ENCODE data around the gene PLD4. TPM values are rescaled to one million over a fixed set of nuclear protein-coding genes. Genes with fewer than 3 reads are reported as not detected.

Gene PLD4
- total RNA-seq, 2 donors from 2014 or later: not detected

DNA sequence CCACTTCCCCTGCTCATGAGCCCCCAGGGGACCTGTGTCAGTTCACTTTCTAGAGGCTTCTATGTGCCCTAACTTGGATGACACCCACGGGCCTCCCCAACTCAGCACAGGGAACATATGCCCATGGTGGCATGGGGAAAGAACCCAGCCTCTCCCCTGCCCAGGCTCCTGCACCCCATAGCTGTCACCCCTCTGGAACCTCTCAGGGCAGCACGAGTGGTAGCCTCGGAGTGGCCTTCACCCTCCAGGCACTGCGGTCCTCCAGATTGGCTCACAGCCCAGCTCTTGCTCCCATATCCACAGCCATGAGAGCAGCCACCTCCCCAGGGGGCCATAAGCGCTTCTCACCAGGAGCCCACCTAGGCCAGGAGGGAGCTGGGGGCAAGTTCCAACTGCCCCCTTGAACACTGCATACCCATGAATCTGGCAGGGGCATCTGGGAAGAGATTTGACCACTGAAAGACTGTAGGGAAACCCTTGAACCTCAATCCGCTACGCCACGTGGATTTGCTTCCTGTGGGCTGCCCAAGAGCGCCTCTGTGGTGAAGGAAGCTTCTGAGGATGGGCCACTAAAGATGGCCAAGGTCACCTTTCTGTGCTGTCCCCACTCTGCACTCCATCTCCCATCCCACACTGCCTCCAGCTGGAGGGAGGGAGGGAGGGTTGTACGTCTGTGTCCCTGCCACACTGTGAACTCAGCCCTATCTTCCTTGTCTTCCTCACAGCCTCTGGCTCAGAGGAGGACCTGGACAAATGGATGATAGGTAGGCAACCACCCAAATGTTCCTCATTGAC lies 11.9 kb downstream of the PLD4 start:
- DNase-seq: peak; percentile 36
- WGBS, 2 experiments (ENCODE audit: insufficient coverage in 1 of 2, insufficient read length in 1 of 2): 85 to 100% methylated on average over 3 to 9 of the region's 10 CpGs
- no peak overlapping the region for H3K9ac ChIP-seq (ENCODE audit: extremely low read depth, low read length, poor library complexity, severe bottlenecking)
- no peak overlapping the region for H3K27ac Mint-ChIP-seq
- H3K4me1 ChIP-seq (ENCODE audit: control insufficient read depth, insufficient read depth, low read length): no peaks in the 10 kb centered on the region
- no peaks in the 10 kb centered on the region for H3K9me3 ChIP-seq (ENCODE audit: control insufficient read depth, low read length)
- no peak overlapping the region for H3K4me3 ChIP-seq (ENCODE audit: low read length)
- no peak overlapping the region for H3K27ac ChIP-seq (ENCODE audit: low read depth, low read length)
- no peaks in the 10 kb centered on the region for H3K4me1 Mint-ChIP-seq
- H3K36me3 ChIP-seq (ENCODE audit: control insufficient read depth, insufficient read depth, low read length): no peaks in the 10 kb centered on the region
- peaks cover 76% of the 10 kb centered on the region for H3K27me3 Mint-ChIP-seq (ENCODE audit: insufficient read depth)
- TF ChIP-seq, protein P1, sequence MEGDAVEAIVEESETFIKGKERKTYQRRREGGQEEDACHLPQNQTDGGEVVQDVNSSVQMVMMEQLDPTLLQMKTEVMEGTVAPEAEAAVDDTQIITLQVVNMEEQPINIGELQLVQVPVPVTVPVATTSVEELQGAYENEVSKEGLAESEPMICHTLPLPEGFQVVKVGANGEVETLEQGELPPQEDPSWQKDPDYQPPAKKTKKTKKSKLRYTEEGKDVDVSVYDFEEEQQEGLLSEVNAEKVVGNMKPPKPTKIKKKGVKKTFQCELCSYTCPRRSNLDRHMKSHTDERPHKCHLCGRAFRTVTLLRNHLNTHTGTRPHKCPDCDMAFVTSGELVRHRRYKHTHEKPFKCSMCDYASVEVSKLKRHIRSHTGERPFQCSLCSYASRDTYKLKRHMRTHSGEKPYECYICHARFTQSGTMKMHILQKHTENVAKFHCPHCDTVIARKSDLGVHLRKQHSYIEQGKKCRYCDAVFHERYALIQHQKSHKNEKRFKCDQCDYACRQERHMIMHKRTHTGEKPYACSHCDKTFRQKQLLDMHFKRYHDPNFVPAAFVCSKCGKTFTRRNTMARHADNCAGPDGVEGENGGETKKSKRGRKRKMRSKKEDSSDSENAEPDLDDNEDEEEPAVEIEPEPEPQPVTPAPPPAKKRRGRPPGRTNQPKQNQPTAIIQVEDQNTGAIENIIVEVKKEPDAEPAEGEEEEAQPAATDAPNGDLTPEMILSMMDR (conservative IDR thresholded peaks at IDR 0.05): no peak
- no peaks in the 10 kb centered on the region for H3K36me3 Mint-ChIP-seq (ENCODE audit: low read depth)
- H3K27me3 ChIP-seq (ENCODE audit: control insufficient read depth, insufficient read depth, low read length, poor library complexity, severe bottlenecking): peaks cover 68% of the 10 kb centered on the region
- H3K9me3 Mint-ChIP-seq: no peaks in the 10 kb centered on the region
- H3K4me3 Mint-ChIP-seq: no peak overlapping the region

DNA sequence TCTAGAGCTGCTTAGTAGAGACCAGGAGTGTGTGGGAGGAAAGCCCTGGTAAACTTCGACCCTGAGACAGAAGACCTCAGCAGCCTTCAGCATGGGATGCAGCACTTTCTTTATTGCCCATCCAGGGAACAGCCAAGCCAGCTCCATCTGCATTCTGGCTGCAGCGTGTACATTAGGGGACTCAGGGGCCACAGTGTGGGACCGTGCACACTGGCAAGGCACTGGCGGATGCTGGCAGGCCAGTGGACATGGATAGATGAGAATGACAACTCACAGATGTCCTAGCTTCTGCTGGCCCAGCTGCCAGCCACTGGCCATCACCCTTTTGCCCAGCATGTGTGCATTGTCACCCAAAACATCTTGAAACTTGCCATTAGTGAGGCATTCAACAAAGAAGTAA lies 12.5 kb downstream of the PLD4 start:
- Mint-ChIP-seq H3K27ac (no peak overlapping the region), H3K27me3 (ENCODE audit: insufficient read depth) (peaks cover 70% of the 10 kb centered on the region), H3K4me3 (no peak overlapping the region), H3K36me3 (ENCODE audit: low read depth) (no peaks in the 10 kb centered on the region), H3K9me3 (no peaks in the 10 kb centered on the region), H3K4me1 (no peaks in the 10 kb centered on the region)
- Histone ChIP-seq H3K27me3 (ENCODE audit: control insufficient read depth, insufficient read depth, low read length, poor library complexity, severe bottlenecking) (peaks cover 62% of the 10 kb centered on the region), H3K36me3 (ENCODE audit: control insufficient read depth, insufficient read depth, low read length) (no peaks in the 10 kb centered on the region), H3K4me3 (ENCODE audit: low read length) (no peak overlapping the region), H3K9ac (ENCODE audit: extremely low read depth, low read length, poor library complexity, severe bottlenecking) (no peak overlapping the region), H3K9me3 (ENCODE audit: control insufficient read depth, low read length) (no peaks in the 10 kb centered on the region), H3K27ac (ENCODE audit: low read depth, low read length) (no peak overlapping the region), H3K4me1 (ENCODE audit: control insufficient read depth, insufficient read depth, low read length) (no peaks in the 10 kb centered on the region)
- 89 to 94% methylated on average over 3 to 4 of the region's 4 CpGs for WGBS, 2 experiments (ENCODE audit: insufficient coverage in 1 of 2, insufficient read length in 1 of 2)
- DNase-seq: no peak
- TF ChIP-seq, protein P1 (conservative IDR thresholded peaks at IDR 0.05): no peak

DNA sequence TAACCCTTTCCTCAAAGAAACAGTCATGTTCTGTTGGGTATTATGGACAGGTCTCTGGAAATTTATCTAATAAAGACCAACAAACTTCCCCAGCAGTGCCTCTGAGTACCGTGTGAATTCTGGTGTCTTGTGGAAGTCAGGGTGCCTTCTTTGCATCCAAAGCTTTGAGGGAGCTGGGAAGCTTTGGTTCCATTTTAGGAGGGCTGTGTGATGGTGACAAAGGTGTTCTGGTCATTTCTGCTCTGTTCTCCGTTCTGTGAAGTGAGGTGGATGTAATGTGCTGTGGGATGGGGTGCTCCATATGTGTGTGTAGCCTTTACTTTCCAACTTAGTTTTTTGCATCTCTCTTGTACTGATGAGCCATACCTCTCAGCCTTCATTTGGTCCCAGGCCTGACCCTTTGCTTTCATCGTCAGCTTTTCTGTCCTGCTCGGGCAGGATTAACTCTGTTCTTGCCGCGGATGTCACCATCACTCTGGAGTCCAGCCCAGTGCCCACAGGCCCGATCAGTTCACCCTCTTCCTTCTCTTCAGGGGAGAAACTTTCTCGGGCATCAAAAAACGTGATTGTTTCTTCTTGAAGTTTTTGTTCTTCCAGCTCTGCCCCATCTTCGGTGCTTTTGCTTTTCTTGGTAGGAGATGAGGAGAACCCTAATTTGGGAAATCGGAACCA lies 13.2 kb downstream of the PLD4 start:
- Histone ChIP-seq H3K9me3 (ENCODE audit: control insufficient read depth, low read length) (no peaks in the 10 kb centered on the region), H3K4me3 (ENCODE audit: low read length) (no peak overlapping the region), H3K4me1 (ENCODE audit: control insufficient read depth, insufficient read depth, low read length) (no peaks in the 10 kb centered on the region), H3K9ac (ENCODE audit: extremely low read depth, low read length, poor library complexity, severe bottlenecking) (no peak overlapping the region), H3K27ac (ENCODE audit: low read depth, low read length) (no peak overlapping the region), H3K36me3 (ENCODE audit: control insufficient read depth, insufficient read depth, low read length) (no peaks in the 10 kb centered on the region), H3K27me3 (ENCODE audit: control insufficient read depth, insufficient read depth, low read length, poor library complexity, severe bottlenecking) (peaks cover 55% of the 10 kb centered on the region)
- H3K4me3 Mint-ChIP-seq: no peak overlapping the region
- H3K36me3 Mint-ChIP-seq (ENCODE audit: low read depth): no peaks in the 10 kb centered on the region
- H3K4me1 Mint-ChIP-seq: no peaks in the 10 kb centered on the region
- DNase-seq: peak; percentile 11
- peaks cover 63% of the 10 kb centered on the region for H3K27me3 Mint-ChIP-seq (ENCODE audit: insufficient read depth)
- 86 to 90% methylated on average over 6 to 11 of the region's 11 CpGs for WGBS, 2 experiments (ENCODE audit: insufficient coverage in 1 of 2, insufficient read length in 1 of 2)
- H3K9me3 Mint-ChIP-seq: no peaks in the 10 kb centered on the region
- H3K27ac Mint-ChIP-seq: no peak overlapping the region
- TF ChIP-seq, protein P1 (conservative IDR thresholded peaks at IDR 0.05): no peak
